ENCODE results near the gene NKX6-2.
"Not testable (repeated sequence)": the region's sequence is repeated elsewhere in the genome, so short reads cannot be mapped to it uniquely, and the experiment has no call there.

Gene NKX6-2

DNA sequence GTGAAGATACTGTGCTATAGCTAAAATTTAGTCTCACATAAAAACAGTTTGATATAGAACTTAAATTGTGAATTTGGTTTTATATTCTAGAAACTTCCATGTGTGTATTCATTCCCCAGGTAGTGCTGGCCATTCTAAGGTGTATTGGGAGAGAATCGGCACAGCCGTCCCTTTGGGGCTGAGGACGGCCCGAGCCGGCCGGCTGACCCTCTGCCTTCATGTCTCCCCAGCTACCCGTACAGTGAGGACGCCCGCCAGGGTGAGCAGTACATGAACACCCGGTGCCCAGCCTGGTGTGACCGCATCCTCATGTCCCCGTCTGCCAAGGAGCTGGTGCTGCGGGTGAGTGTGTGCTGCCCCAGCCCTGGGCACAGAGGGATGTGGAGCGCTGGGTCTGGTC is 8.5 kb downstream of the NKX6-2 start:
- no peak for DNase-seq

DNA sequence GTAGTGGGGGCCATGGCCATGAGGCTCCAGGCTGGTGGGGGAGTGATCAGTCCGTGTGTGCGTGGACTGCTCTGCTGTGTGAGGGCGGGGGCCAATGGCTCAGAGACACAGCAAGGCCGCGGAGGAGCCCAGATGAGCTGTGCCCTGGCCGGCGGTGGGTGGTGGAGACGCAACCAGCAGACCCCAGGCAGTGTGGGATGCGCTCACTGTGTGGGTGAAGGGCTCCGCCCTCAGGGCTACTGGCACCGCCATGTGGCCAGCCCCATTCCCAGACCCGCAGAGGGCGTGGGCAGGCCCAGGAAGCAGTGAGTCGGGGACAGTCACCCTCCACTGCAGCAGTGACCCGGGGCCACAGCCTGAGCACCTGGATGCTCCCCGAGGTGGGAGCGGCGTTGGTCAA is 9.1 kb downstream of the NKX6-2 start:
- no peak for DNase-seq

DNA sequence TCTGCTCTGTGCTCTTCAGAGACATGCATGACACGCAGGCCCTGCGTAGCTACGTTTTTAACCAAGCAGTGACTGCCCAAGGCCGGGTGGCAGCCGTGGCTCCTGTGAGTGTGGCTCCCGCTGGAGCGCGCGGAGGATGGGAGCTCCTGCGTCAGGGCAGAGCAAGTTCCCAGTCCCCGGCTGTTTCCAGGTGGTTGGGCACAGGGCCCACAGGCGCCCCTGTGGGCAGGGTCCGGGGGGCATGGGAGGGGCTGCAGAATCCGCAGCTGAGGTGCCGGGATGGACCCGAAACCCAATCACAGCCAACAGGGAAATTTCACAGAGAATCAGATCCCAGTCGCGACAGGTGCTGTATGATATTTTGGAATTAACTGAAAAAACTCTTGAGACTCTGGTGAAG is 9.8 kb downstream of the NKX6-2 start:
- no peak for DNase-seq

DNA sequence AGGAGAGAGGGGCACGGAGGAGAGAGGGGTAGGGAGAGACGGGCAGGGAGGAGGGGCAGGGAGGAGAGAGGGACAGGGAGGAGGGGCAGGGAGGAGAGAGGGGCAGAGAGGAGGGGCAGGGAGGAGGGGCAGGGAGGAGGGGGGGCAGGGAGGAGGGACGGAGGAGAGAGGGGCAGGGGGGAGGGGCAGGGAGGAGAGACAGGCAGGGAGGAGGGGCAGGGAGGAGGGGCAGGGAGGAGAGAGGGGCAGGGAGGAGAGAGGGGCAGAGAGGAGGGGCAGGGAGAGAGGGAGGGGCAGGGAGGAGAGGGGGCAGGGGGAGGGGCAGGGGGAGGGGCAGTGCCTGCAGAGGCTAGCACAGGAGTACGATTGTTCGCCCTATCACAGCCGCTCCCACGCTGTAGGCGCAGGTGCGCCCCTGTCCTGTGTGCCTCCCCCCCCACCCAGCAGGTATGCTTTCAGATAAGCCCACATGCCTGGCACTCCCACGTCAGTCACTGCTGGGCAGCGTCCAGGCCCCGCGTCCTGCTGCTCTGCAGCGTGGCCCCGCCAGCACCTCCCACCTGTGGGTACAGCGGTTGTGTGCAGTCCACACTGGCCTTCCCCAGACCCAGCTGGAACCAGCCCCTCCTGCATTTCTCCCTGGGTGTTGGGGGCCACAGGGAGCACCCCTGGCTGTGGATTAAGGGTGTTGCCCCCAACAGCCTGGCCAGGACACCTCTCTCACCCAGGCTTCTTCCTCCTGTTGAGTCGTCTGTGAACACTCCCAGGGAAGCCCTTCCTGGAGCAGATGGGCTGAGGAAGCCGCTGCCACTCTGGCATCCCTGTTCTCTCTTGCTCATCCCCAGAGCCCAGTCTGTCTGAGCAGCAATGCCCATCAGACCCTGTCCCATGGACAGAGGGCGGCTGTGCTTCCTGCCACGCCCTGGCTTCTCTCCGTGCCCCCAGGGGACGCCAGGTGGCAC is 10.8 kb downstream of the NKX6-2 start:
- DNase-seq: no peak

DNA sequence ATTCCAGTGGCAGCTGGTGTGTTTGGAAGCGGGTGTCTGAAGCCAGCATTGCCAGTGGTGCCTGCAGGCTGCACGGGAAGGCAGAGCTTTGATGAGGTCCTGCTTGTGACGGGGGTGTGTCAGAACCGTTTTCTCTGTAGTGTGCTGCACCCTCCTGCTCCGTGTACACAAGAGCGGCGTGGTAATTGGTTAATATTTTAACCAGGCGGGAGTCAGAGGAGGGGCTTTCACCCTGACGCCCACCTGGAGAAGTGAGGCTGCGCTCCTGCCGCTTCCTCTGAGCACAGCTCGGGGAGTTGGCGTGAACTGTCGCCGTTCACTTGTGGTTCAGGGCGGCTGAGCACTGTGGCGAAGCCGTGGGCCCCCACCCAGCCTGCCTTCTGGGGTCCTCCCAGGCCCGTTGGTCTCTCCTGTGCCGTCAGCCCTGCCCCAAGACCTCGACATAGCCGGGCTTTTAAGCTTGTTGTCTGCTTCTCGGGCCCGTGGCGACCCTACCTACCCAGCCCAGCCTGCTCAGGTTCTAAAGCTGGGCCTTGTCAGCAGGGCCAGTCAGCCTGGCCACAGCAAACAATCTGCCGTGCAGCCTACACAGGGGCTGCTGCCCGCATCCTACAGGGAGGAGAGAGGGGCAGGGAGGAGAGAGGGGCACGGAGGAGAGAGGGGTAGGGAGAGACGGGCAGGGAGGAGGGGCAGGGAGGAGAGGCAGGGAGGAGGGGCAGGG is 11.6 kb downstream of the NKX6-2 start:
- DNase-seq: no peak

DNA sequence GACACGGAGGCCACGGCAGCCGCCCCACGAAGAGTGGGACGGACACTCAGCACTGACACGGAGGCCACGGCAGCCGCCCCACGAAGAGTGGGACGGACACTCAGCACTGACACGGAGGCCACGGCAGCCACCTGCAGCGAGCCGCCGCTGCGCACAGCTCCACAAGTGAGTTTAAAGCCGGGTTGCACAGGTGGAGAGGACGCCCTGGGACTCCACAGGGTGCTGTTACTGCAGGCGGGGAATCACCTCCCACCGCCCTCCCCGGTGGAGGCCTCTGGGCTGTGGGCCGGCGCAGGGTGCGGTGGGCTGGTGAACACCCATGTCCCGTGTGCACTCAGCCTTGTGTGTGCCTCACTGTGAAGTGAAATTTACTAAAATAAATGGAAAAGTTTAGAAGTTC is 13.1 kb downstream of the NKX6-2 start:
- not testable (repeated sequence) for DNase-seq

DNA sequence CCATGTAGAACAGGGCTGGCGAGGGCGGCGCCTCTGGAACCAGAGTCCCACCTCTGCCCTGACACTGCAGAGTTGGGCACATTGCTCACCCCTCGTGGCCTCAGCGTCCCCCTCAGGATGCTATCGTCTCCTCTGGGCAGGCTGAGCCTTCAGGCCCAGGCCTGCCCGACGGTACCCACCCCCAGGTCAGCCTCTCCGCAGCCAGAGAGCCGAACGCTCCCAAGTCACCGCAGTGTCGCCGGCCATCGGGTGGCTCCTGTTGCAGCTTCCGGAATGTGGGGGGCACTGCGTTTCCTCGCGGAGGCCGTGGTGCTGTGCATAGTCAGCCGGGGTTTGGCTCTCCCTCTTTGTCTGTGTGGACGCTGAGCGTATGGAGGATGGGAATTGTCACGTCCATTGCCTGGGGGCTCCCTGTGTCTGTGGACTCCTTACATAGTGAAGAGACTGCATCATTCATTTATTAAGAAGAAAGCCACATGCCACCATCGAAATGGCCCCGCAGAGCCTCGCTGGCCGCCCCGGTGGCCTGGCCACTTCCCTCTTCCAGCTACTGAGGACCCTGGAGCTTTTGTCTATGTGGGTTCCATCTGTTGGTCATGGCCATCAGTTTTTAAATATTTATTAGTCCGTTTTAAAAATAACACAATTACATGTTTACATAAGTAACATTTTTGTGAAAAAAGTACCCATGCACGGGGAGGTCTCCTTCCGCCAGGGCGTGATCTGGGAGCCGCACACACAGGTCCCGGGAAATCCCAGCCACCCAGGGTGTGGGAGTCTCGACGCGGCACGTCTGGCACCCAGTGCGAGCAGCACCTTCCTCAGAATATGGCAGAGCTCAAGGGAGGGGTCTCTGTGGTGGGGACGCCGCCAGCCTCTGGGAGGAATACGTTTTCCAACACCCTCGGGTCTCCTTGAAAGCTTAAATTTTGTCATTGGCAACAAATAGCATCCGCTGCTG is 15.6 kb downstream of the NKX6-2 start:
- no peak for DNase-seq

DNA sequence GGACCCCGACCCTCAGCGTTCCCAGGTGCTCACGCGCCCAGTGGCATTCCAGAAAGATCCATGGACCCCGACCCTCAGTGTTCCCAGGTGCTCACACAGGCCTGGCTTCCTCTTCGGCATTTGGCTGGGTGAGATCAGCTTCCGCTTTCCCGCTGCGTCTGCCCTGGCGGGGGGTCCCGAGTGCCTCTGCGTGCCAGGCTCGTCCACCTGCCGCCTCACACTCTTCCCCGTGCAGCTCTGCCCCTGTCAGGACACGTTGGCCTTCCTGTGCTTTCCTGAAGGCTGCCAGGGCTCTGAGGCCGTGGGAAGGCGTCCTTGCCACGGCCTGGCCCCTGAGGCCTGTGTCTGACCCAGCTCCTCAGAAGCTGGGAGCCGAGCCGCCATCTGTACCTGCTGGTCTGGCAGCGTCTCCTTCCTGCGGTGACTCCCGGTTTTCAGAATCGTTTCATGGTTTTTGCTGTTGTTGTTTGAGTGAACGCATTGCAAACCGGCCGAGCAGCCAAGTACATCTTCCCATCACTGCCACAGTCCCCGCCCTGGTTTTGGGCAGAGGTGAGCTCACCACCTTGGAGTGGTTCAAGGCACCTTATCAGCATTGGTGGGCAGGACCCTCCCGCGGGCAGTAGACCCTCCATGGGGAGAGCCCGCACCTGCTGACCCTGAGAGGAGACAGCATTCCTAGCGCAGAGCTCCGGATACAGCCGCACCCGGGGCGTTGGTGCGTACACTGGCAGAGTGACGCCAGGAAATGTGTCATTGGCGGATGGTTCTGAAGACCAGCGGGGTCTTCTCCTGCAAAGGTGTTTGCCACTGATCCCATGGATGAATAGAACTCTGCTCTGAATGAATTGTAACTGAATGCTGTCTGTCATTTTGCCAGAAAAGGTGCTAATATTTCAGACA is 17.4 kb downstream of the NKX6-2 start:
- no peak for DNase-seq

DNA sequence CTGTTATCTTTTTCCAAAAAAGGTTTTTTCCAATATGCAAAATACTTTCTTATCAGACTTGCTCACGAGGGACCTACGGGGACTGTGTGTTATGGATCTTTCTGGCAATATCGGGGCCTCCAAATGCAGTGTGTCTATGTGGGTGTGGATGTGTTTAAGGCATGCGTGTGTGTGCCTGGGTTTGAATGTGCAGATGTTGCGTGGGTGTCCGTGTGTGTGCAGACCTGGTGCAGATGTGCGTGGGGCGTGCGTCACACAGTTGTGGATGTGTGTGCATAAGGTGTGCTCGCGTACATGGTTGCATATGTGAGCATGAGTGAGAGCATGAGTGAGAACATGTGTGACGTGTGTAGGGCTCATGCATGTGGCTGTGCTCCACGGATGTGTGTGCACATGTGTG is 19.7 kb downstream of the NKX6-2 start:
- no peak for DNase-seq

DNA sequence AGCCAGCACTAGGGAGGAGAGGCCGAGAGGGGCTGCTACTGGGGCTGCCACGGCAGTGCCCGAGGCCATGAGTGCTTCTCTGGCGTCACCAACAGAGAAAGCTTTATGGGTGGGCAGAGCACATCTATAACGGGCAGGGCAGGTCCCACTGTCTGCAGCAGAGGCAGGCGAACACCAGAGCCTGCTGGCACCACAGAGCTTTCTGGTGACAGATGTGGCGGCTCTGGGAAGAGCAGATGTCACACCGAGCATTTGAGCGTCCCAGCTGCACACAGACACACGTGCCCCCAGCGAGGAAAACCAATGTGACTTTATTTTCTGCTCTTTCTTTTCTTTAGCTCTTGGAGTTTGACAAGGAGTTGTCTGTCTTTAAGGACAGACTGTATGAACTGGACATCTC is 20.5 kb downstream of the NKX6-2 start:
- DNase-seq: no peak

DNA sequence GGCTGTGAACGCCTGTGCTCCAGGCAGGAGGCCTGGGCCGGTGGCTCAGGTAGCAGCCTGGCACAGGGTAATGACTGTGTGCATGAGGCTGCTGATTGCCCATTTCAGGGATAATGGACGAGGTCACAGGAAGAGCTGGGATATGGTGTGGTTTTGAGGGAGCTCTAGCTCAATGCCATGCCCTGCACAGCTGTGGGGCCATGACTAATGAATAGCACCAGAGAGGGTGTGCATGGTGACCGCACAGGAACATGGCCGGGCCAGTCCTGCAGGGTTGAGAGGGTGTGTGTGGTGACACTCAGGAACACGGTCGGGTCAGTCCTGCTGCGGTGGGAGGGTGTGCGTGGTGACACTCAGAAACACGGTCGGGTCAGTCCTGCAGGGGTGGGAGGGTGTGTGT is 21.8 kb downstream of the NKX6-2 start:
- DNase-seq: no peak

DNA sequence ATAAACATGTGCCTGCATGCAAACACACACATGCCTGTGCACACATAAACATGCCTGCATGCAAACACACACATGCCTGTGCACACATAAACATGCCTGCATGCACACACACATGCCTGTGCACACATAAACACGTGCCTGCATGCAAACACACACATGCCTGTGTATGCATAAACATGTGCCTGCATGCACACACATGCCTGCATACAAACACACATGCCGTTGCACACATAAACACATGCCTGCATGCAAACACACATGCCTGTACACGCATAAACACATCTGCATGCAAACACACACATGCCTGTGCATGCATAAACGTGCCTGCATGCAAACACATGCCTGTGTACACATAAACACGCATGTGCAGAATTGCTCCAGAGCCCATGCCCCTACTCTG is 22.4 kb downstream of the NKX6-2 start:
- no peak for DNase-seq

DNA sequence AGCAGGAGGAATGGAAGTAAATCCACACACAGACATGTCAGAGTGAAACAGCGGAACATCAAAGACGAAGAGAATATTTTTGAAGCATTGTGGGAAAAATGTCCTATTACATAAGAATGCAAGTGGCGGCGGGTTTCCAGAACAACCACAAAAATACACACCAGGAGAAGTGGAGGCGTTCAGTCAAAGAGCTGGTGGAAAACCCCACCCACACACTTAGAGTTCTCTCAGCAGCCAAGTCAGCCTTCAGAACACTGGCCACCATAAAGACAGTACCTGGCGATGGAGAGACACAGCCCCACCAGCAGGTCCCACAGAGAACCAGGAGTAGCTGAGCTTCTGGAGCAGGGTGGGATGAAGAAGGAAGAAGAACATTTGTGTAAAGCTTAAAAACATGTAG is 23.7 kb downstream of the NKX6-2 start:
- DNase-seq: no peak

DNA sequence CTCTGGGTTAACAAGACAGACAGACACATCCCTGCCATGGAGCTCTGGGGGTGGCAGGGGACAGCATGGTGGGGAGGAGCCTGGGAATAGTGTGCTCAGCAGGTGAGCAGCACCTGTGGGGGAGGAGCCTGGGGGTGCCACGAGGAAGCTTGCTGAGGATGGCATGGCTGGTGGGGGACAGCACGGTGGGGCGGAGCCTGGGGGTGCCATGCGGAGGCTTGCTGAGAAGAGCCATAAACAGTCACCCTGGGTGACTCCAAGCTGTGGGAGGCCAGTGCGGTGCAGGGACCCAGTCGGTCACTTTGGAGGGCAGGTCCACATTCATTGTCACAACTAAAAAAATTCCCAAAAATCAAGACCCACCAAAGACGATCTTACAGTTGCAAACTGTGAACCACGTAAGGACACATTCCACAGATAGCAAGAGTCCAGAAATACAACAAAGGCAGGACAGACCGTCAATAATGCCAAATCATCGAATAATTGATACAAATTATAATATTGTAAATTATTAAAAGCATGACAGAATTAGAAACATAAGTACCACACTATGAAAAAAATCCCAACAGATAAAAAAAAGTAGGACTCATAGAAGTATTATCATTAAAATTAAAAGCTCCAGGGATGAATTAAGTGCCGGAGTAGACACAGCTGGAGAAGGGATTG is 24.4 kb downstream of the NKX6-2 start:
- DNase-seq: no peak

DNA sequence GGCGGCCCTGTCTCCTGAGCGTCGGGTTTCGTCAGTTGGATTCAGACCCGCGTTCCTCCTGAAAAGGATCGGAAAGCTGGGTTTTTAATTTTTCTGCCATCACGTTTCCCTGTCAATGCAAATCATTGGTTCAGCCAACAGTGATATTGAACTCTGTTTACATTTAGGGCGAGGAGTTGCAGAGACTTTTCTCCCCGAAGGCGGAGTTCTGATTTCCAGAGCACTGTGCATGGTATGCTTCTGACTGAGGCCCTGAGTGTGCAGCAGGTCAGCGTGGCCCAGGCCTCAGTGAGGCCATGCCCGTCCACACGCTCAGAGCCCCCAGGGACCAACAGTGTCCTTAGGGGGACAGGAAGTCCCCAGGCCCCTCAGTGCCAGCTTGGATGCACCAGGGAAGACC is 27.1 kb downstream of the NKX6-2 start:
- DNase-seq: no peak

DNA sequence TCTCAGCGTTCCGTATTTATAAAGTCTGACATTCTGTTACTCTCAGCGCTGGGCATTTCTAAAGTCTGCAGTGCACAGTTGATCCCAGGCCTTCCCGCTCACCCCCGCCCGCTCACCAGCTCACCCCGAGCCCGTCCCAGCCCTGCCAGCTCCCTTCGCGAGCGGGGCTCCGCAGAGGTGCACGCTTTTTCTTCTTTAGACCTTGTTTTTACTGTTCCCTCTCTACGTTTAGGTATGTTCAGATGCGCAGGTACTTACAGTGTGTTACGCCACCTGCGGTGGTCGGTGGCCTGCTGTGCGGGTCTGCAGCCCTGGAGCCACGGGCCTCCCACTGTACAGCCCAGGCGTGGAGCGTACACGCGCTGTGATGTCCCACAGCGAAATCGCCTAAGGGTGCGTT is 28.8 kb downstream of the NKX6-2 start:
- DNase-seq: no peak

DNA sequence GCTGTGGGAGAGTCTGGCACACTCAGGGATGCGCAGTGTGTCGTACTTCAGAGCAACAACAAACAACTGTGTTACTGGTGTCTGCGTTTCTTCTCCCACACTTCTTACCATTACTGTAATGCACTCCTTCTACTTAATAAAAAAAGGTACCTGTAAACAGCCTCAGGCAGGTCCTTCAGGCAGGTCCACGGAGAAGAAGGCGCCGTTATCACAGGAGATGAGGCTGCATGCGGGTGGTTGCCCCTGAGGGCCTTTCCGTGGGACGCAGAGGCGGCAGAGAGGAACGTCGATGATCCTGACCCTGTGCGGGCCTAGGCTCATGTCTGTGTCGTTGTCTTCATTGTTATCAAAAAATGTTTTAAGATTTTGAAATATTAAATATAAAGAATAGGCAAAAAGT is 29.4 kb downstream of the NKX6-2 start:
- DNase-seq: no peak

DNA sequence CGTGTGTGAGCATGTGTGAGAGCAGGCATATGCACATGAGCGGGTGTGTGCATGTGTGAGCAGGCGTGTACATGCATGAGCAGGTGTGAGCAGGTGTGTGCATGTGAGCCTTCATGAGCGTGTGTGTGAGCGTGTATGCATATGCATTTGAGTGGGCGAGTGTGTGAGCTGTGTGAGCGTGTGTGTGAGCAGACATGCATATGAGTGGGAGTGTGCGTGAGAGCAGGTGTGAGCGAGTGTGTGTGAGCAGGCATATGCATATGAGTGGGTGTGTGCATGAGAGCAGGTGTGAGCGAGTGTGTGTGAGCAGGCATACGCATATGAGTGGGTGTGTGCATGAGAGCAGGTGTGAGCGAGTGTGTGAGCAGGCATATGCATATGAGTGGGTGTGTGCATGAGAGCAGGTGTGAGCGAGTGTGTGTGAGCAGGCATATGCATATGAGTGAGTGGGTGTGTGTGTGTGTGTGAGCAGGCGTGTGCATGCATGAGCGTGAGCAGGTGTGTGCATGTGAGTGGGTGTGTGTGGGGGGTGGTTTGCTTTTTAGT is 30.7 kb downstream of the NKX6-2 start:
- no peak for DNase-seq

DNA sequence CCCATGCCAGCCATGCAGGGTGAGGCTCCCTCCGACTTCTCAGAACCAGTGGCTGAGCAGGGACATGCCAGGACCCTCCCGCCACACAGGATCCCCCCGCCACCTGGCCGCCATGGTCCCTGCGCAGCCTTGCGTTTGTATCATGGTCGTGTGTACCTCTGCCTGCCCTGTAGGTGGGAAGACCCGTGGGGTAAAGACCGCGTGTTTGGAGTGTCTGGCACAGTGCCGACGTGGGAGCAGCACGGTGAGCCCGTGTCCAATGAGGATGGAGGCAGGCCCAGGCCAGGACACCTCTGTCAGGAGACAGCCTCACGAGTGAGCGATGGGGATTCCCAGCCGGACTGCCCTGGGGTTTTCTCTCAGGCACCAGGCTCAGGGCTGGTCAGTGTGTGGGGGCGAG is 31.9 kb downstream of the NKX6-2 start:
- DNase-seq: no peak

DNA sequence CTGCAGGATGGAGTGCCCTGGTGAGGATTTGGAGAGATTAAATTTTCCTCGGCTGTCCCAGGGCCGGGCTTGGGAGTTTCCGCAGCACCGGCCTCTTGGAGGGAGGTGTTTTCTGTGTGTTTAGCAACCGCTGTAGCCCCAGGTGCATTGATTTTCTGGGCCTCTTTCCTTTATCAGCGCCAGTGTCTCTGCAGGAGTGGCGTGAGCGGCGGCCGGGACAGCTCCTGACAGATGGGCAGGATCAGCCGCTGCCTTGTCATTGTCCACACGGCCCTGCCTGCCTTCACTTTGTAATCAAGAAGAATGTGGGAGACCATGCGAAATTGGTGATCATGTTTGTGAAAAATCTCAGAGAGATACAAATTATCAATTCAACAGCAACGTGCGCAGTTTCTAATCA is 32.4 kb downstream of the NKX6-2 start:
- no peak for DNase-seq

DNA sequence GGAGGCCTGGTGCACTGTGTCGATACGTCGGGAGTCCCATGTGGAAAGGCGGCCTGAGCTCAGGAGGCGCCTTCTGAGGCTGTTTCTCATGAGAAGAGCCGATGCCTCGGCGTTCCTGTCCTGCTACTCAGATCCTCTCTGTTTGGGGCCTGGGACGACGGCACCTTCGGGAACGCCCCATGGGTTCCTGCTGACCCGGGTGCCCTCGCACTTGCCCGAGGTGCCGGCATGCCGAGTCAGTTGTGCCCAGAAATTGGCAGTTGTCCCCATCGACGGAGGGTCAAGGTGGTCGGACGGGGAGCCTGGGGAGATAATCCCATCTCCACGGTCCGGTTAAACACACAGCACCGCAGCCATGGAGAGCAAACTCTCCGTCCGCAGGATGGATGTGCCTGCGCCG is 33.0 kb downstream of the NKX6-2 start:
- DNase-seq: no peak

Measured in DMS79 (cell line).